ENCODE measurements around the gene ADAMTS2. TPM values are rescaled to one million over a fixed set of nuclear protein-coding genes. Genes with fewer than 3 reads are reported as not detected.

The ADAMTS2 gene
- total and polyA plus RNA-seq, 3 donors from 2014 or later: 10.9 to 19.8 (median 13.6) TPM

DNA sequence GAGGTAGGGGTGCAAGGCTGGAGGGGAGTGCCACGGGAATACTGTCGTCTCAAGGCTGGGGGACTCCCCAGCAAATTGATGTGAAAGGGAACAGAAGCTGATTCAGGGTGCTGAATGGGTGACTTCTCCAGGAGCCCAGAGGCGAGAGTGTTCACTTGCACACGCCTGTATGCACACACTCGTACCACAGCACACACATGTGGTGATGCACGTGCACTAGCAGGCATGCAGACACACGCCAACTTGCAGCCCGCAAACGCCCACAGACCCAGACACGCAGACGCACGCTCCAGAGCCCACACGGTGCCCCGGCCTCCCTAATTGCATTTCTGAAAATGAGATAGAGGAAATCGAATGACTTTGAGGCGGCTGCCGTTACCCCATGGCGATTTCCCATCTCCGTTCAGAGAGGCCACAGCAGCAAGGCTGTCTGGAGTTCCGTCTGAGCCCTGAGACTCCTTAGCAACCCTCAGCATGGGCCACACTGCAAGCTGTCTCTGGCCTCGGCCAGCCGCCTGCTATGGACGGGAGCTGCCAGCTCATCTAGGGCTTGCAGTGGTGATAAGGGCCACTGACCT lies 9.1 kb upstream of the ADAMTS2 start:
- Histone ChIP-seq H3K27ac (no peak overlapping the region), H3K36me3 (ENCODE audit: low read depth, missing control alignments) (no peaks in the 10 kb centered on the region), H3K9me3 (no peaks in the 10 kb centered on the region), H3K4me3 (no peak overlapping the region), H3K27me3 (no peaks in the 10 kb centered on the region), H3K4me1 (no peaks in the 10 kb centered on the region)
- intact Hi-C loops (cut with DNase I; ENCODE audit: low total_unique reads): no loop called here
- TF ChIP-seq POLR2A (IDR thresholded peaks at IDR 0.05): no peak
- 90% methylated on average over 20 to 23 of the region's 23 CpGs for WGBS, 2 donors
- no peak for DNase-seq

DNA sequence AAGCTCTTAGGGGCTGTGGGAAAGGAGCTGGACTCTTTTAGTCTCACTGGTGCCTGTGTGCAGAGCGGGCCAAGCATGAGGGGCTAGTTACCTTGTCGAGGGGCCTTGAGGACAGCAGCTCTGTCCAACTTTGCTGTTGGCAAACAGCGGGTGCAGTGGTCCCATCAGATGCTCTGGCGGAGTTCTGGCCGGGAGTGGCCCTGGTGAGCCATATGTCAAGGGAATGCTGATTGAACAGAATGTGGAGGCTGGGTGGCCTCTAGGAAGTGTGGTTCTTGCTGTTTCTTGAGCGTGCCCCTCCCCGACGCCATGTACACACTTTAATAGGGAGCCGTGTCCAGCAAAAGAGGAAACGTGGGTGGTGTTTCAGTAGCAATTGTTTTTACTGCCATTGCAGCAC lies 3.6 kb upstream of the ADAMTS2 start:
- TF ChIP-seq, protein P1, sequence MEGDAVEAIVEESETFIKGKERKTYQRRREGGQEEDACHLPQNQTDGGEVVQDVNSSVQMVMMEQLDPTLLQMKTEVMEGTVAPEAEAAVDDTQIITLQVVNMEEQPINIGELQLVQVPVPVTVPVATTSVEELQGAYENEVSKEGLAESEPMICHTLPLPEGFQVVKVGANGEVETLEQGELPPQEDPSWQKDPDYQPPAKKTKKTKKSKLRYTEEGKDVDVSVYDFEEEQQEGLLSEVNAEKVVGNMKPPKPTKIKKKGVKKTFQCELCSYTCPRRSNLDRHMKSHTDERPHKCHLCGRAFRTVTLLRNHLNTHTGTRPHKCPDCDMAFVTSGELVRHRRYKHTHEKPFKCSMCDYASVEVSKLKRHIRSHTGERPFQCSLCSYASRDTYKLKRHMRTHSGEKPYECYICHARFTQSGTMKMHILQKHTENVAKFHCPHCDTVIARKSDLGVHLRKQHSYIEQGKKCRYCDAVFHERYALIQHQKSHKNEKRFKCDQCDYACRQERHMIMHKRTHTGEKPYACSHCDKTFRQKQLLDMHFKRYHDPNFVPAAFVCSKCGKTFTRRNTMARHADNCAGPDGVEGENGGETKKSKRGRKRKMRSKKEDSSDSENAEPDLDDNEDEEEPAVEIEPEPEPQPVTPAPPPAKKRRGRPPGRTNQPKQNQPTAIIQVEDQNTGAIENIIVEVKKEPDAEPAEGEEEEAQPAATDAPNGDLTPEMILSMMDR (IDR thresholded peaks at IDR 0.05): no peak
- TF ChIP-seq POLR2A (IDR thresholded peaks at IDR 0.05): no peak
- Histone ChIP-seq H3K4me3 (no peak overlapping the region), H3K4me1 (peaks cover 7% of the 10 kb centered on the region), H3K27ac (no peak overlapping the region), H3K36me3 (ENCODE audit: low read depth, missing control alignments) (no peaks in the 10 kb centered on the region), H3K9me3 (no peaks in the 10 kb centered on the region), H3K27me3 (no peaks in the 10 kb centered on the region)
- intact Hi-C loops (cut with DNase I; ENCODE audit: low total_unique reads): loop anchor here (10.0 kb wide), 1 partner anchor 174 kb away; no protein-coding TSS in a partner anchor
- no peak for DNase-seq
- WGBS, 2 donors: 81 to 83% methylated on average over 5 to 10 of the region's 10 CpGs

DNA sequence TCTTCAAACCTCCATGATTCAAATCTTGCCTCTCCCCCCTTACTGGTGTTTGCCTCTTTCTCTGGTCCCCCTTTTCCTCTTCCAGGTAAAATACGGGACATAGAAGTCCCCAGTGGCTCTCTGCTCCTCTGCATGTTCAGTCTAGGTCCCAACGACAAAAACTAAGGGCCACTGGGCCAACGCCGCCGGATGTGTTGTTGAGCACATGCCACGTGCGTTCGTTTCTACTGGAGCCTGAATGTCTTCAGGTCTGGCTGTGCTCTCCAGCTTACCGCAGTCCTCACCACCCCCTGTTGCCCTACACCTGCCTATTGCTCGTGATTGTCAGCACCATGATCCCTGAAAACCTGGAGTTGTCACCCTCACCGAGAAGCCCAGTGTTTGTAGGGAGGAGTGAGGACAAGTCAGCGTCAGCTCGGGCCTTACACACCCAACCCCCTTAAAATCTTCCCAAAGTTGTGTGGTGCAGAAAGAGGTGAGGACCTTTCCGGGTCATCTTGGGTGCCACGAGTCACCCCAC lies 2.8 kb upstream of the ADAMTS2 start:
- H3K9me3 ChIP-seq: no peaks in the 10 kb centered on the region
- no peak for TF ChIP-seq POLR2A (IDR thresholded peaks at IDR 0.05)
- TF ChIP-seq, protein P1 (IDR thresholded peaks at IDR 0.05): no peak

DNA sequence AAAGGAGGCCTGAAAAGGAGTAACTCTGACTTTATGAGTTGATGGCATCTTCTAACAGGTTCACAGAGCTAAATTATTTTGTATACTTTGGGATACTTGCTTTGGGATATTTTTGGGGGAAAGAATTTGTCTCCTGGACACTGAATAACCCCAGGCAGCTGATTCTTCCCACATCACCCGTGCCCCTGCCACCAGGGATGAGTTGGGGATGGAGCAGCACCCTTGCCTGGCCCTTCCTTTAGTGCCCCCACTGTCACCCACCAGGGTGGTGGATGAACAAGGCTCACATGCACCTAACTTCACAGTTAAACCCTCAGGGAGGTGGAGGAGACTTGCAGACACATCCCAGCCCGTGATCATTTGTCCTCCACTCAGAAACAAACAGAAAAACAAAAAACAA lies 2.3 kb upstream of the ADAMTS2 start:
- Histone ChIP-seq H3K27ac (no peak overlapping the region), H3K4me1 (peaks cover 15% of the 10 kb centered on the region), H3K36me3 (ENCODE audit: low read depth, missing control alignments) (no peaks in the 10 kb centered on the region), H3K4me3 (no peak overlapping the region), H3K9me3 (no peaks in the 10 kb centered on the region), H3K27me3 (no peaks in the 10 kb centered on the region)
- intact Hi-C loops (cut with DNase I; ENCODE audit: low total_unique reads): loop anchor here (10.0 kb wide), 1 partner anchor 173 kb away; no protein-coding TSS in a partner anchor
- no peak for DNase-seq
- 75 to 81% methylated on average over 2 of the region's 2 CpGs for WGBS, 2 donors
- TF ChIP-seq, protein P1 (IDR thresholded peaks at IDR 0.05): no peak
- TF ChIP-seq POLR2A (IDR thresholded peaks at IDR 0.05): no peak

More for the DNA sequence above, 2.8 kb upstream of the ADAMTS2 start:
- H3K4me3 ChIP-seq: no peak overlapping the region
- intact Hi-C loops (cut with DNase I; ENCODE audit: low total_unique reads): loop anchor here (10.0 kb wide), 1 partner anchor 173 kb away; no protein-coding TSS in a partner anchor
- DNase-seq: no peak
- WGBS, 2 donors: 90% methylated on average over 15 of the region's 15 CpGs
- no peaks in the 10 kb centered on the region for H3K36me3 ChIP-seq (ENCODE audit: low read depth, missing control alignments)
- H3K4me1 ChIP-seq: peaks cover 14% of the 10 kb centered on the region
- H3K27me3 ChIP-seq: no peaks in the 10 kb centered on the region
- no peak overlapping the region for H3K27ac ChIP-seq

DNA sequence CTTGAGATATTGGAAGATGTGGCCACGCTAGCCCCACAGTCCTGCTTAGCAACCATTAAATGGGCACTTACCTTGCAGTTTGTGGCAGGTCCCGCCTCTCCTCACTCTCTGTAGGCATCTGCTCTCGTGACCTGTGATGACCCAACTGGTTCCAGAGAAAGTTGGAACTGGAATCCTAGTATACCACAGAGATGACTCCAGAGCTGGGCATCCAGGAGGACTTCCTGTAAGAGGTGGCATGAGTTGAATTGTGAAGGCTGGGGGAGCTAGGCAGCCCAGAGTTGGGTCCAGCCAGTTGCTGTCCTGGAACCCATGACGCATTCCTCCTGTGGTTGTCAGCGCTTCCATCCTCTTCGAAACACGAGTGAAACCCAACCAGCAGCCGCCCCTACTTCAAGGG lies 1.6 kb upstream of the ADAMTS2 start:
- WGBS, 2 donors: 93 to 94% methylated on average over 7 to 8 of the region's 8 CpGs
- no peak overlapping the region for H3K4me3 ChIP-seq
- peaks cover 17% of the 10 kb centered on the region for H3K4me1 ChIP-seq
- no peaks in the 10 kb centered on the region for H3K27me3 ChIP-seq
- no peak overlapping the region for H3K27ac ChIP-seq
- TF ChIP-seq, protein P1 (IDR thresholded peaks at IDR 0.05): no peak
- TF ChIP-seq POLR2A (IDR thresholded peaks at IDR 0.05): no peak
- intact Hi-C loops (cut with DNase I; ENCODE audit: low total_unique reads): loop anchor here (10.0 kb wide), 1 partner anchor 172 kb away; no protein-coding TSS in a partner anchor
- no peaks in the 10 kb centered on the region for H3K9me3 ChIP-seq
- H3K36me3 ChIP-seq (ENCODE audit: low read depth, missing control alignments): no peaks in the 10 kb centered on the region
- no peak for DNase-seq
